Neural cell (in vitro differentiated cells): ENCODE data around the gene BMP7.

ENCODE experiments used
- EP300 ChIP-seq: fragments of 450-650 bp; conservative IDR thresholded peaks from 2 replicates; pipeline ENCODE4 v1.6.1; 2014; ENCODE audit warnings: antibody characterized with exemption, mild to moderate bottlenecking, moderate library complexity; ENCODE audit not compliant: poor library complexity, severe bottlenecking
- EZH2 ChIP-seq: fragments of 200-600, 300-800 bp; shearing (Covaris generic), sonication (generic); IDR thresholded peaks from 2 replicates; pipeline ENCODE4 v1.6.1; 2014; ENCODE audit warnings: antibody characterized with exemption, low read length, borderline replicate concordance, mild to moderate bottlenecking; ENCODE audit not compliant: insufficient read depth, poor library complexity, severe bottlenecking
- MXI1 ChIP-seq: fragments of 450-650 bp; conservative IDR thresholded peaks from 2 replicates; pipeline ENCODE4 v1.6.1; 2014; ENCODE audit warnings: antibody characterized with exemption, mild to moderate bottlenecking; ENCODE audit not compliant: poor library complexity, severe bottlenecking
- POLR2AphosphoS5 ChIP-seq: IDR thresholded peaks from 2 replicates; pipeline ENCODE4 v1.6.1; 2012
- SMC3 ChIP-seq: fragments of 450-650 bp; conservative IDR thresholded peaks from 2 replicates; pipeline ENCODE4 v1.6.1; 2014; ENCODE audit warnings: antibody characterized with exemption, mild to moderate bottlenecking, moderate library complexity; ENCODE audit not compliant: poor library complexity
- TAF1 ChIP-seq: IDR thresholded peaks from 2 replicates; pipeline ENCODE4 v1.6.1; 2012; ENCODE audit warnings: low read depth
- TF ChIP-seq, protein P1 (sequence below): fragments of 450-650 bp; IDR thresholded peaks from 2 replicates; pipeline ENCODE4 v1.5.1; 2014; ENCODE audit warnings: antibody characterized with exemption, mild to moderate bottlenecking, moderate library complexity; ENCODE audit not compliant: poor library complexity, severe bottlenecking
- TF ChIP-seq, protein P2 (sequence below): IDR thresholded peaks from 2 replicates; pipeline ENCODE4 v1.6.1; 2012; ENCODE audit warnings: borderline replicate concordance

DNA sequence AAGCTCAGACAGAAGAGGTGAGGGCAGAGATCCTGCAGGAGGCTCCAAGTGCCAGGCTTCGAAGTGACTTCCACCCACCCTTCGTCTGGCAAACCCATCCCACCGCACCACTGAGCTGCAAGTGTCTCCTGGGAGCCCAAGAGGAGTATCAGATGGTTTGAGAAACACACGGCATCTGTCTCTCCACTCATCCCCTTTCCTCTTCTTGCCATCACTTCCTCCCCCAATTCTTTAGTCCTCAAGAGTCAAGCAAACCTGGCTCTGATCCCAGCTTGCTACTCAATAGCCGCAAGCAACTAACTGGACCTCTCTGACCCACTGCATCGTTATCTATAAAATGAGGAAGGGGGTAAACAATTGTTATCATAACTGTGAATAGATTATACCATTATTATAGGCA lies 142.1 kb downstream of the BMP7 start:
- TF ChIP-seq, protein P1, sequence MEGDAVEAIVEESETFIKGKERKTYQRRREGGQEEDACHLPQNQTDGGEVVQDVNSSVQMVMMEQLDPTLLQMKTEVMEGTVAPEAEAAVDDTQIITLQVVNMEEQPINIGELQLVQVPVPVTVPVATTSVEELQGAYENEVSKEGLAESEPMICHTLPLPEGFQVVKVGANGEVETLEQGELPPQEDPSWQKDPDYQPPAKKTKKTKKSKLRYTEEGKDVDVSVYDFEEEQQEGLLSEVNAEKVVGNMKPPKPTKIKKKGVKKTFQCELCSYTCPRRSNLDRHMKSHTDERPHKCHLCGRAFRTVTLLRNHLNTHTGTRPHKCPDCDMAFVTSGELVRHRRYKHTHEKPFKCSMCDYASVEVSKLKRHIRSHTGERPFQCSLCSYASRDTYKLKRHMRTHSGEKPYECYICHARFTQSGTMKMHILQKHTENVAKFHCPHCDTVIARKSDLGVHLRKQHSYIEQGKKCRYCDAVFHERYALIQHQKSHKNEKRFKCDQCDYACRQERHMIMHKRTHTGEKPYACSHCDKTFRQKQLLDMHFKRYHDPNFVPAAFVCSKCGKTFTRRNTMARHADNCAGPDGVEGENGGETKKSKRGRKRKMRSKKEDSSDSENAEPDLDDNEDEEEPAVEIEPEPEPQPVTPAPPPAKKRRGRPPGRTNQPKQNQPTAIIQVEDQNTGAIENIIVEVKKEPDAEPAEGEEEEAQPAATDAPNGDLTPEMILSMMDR = no peak
- TF ChIP-seq POLR2AphosphoS5 (no peak), TAF1 (no peak), EZH2 (no peak), MXI1 (no peak), EP300 (no peak), SMC3 (no peak)
- TF ChIP-seq, protein P2, sequence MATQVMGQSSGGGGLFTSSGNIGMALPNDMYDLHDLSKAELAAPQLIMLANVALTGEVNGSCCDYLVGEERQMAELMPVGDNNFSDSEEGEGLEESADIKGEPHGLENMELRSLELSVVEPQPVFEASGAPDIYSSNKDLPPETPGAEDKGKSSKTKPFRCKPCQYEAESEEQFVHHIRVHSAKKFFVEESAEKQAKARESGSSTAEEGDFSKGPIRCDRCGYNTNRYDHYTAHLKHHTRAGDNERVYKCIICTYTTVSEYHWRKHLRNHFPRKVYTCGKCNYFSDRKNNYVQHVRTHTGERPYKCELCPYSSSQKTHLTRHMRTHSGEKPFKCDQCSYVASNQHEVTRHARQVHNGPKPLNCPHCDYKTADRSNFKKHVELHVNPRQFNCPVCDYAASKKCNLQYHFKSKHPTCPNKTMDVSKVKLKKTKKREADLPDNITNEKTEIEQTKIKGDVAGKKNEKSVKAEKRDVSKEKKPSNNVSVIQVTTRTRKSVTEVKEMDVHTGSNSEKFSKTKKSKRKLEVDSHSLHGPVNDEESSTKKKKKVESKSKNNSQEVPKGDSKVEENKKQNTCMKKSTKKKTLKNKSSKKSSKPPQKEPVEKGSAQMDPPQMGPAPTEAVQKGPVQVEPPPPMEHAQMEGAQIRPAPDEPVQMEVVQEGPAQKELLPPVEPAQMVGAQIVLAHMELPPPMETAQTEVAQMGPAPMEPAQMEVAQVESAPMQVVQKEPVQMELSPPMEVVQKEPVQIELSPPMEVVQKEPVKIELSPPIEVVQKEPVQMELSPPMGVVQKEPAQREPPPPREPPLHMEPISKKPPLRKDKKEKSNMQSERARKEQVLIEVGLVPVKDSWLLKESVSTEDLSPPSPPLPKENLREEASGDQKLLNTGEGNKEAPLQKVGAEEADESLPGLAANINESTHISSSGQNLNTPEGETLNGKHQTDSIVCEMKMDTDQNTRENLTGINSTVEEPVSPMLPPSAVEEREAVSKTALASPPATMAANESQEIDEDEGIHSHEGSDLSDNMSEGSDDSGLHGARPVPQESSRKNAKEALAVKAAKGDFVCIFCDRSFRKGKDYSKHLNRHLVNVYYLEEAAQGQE = no peak
